HCT116 (cell line): ENCODE results near the gene LRCH1. TPM values are rescaled to one million over a fixed set of nuclear protein-coding genes. Genes with fewer than 3 reads are reported as not detected.

Experiments
- ATAC-seq: fragments of 200-7000 bp; cut with Tn5 transposase; 2 replicates; pipeline ENCODE4 v1.9.1; 2020; ENCODE audit warnings: mild to moderate bottlenecking, moderate library complexity
- BruUV-seq: library from RNA; stranded (reverse); fragments of 400-500 nt; replicated peaks from 2 replicates; lab custom pipeline; 2021; lab: Mats Ljungman, UMichigan
- CTCF ChIA-PET: fragments of 300-600 bp; sonication (Branson Sonifier 250); formaldehyde crosslinking; loops from one replicate; lab custom pipeline; 2021; ENCODE audit warnings: antibody characterized with exemption; lab: Charles Lee
- POLR2A ChIA-PET: fragments of 300-600, 350-600 bp; sonication (Branson Sonifier 250); formaldehyde crosslinking; loops from one replicate; lab custom pipeline; 2021; ENCODE audit warnings: antibody characterized with exemption; lab: Charles Lee
- RAD21 ChIA-PET, 2 experiments: fragments of 300-600 bp; sonication (Branson Sonifier 250); formaldehyde crosslinking; loops; one replicate each; lab custom pipeline; 2023; ENCODE audit warnings: low total read pairs in 2 of 2; ENCODE audit not compliant: uncharacterized antibody in 2 of 2, unreplicated experiment in 2 of 2, low non-redundant PET in 1 of 2; lab: Charles Lee
- DNase-seq: peaks from one replicate; pipeline ENCODE4 v3.0.0-alpha.2; 2010; ENCODE audit warnings: low read depth, low spot score
- H2AFZ ChIP-seq: fragments of 200-600 bp; shearing (Covaris generic), sonication (generic); 2 replicates; pipeline ENCODE4 v1.6.1; 2017; ENCODE audit warnings: low read depth, mixed run types, mixed read lengths, antibody characterized with exemption, low read length; ENCODE audit not compliant: poor library complexity, severe bottlenecking
- H3K27ac ChIP-seq: 2 replicates; pipeline ENCODE4 v1.5.1; 2012; ENCODE audit warnings: low read depth, low read length
- H3K27me3 ChIP-seq: fragments of 200-600 bp; sonication (generic); 2 replicates; pipeline ENCODE4 v1.6.1; 2016; ENCODE audit warnings: mixed run types, low read length, mixed read lengths; ENCODE audit not compliant: insufficient read depth
- H3K36me3 ChIP-seq, 2 experiments: fragments of 200-500 bp in 1 of 2; fragments of 200-600 bp in 1 of 2; sonication (Bioruptor generic) in 1 of 2; sonication (generic) in 1 of 2; 2 replicates each; pipeline versions ENCODE4 v1.5.1 to v1.6.1; 2014 to 2016; ENCODE audit warnings: low read length in 2 of 2, inconsistent platforms in 1 of 2, mixed read lengths in 1 of 2, mixed run types in 1 of 2; ENCODE audit not compliant: insufficient read depth in 2 of 2, control insufficient read depth in 1 of 2
- H3K4me1 ChIP-seq, 2 experiments: fragments of 200-600 bp in 1 of 2; sonication (generic) in 1 of 2; 2 replicates each; pipeline versions ENCODE4 v1.5.1 to v1.6.1; 2012 to 2017; ENCODE audit warnings: low read length in 2 of 2, inconsistent platforms in 1 of 2, mild to moderate bottlenecking in 1 of 2, mixed read lengths in 1 of 2, mixed run types in 1 of 2, moderate library complexity in 1 of 2; ENCODE audit not compliant: insufficient read depth in 2 of 2, control insufficient read depth in 1 of 2
- H3K4me2 ChIP-seq: fragments of 200-600 bp; sonication (generic); 2 replicates; pipeline ENCODE4 v1.6.1; 2017; ENCODE audit warnings: mixed run types, low read length, mixed read lengths
- H3K4me3 ChIP-seq, 2 experiments: fragments of 200-600 bp in 1 of 2; sonication (generic) in 1 of 2; replicated peaks in 1 of 2; 2 replicates each; pipeline ENCODE4 v1.5.1; 2011 to 2016; ENCODE audit warnings: low read length in 2 of 2, control low read depth in 1 of 2, low read depth in 1 of 2, mild to moderate bottlenecking in 1 of 2, mixed read lengths in 1 of 2, mixed run types in 1 of 2
- H3K79me2 ChIP-seq: fragments of 200-600 bp; sonication (generic); 2 replicates; pipeline ENCODE4 v1.6.1; 2017; ENCODE audit warnings: mild to moderate bottlenecking, mixed run types, low read length, moderate library complexity, mixed read lengths; ENCODE audit not compliant: insufficient read depth
- H3K9ac ChIP-seq: fragments of 200-600 bp; sonication (generic); 2 replicates; pipeline ENCODE4 v1.6.1; 2016; ENCODE audit warnings: low read length, mixed read lengths
- H3K9me2 ChIP-seq: fragments of 200-600 bp; sonication (generic), shearing (Covaris generic); 2 replicates; pipeline ENCODE4 v1.6.1; 2017; ENCODE audit warnings: mixed run types, mild to moderate bottlenecking, moderate library complexity; ENCODE audit not compliant: insufficient read depth
- H3K9me3 ChIP-seq, 2 experiments: fragments of 200-500 bp in 1 of 2; fragments of 200-600 bp in 1 of 2; sonication (Bioruptor generic) in 1 of 2; sonication (generic) in 1 of 2; 2 replicates each; pipeline ENCODE4 v1.6.1; 2014 to 2017; ENCODE audit warnings: low read length in 2 of 2, mixed read lengths in 2 of 2, inconsistent platforms in 1 of 2, low read depth in 1 of 2, mild to moderate bottlenecking in 1 of 2, mixed run types in 1 of 2, moderate library complexity in 1 of 2; ENCODE audit not compliant: control insufficient read depth in 1 of 2, insufficient read depth in 1 of 2
- H4K20me1 ChIP-seq: fragments of 200-600 bp; sonication (generic), shearing (Covaris generic); 2 replicates; pipeline ENCODE4 v1.6.1; 2017; ENCODE audit warnings: mixed run types, mild to moderate bottlenecking, moderate library complexity; ENCODE audit not compliant: insufficient read depth
- ATF3 ChIP-seq: IDR thresholded peaks from 2 replicates; pipeline ENCODE4 v1.6.1; 2012
- CTCF ChIP-seq, 3 experiments: fragments of 200-600 bp in 1 of 3; sonication (generic) in 1 of 3; IDR thresholded peaks in 2 of 3; conservative IDR thresholded peaks in 1 of 3; 2 replicates each; pipeline ENCODE4 v1.5.1; 2012 to 2017; ENCODE audit warnings: low read depth in 2 of 3, low read length in 2 of 3, antibody characterized with exemption in 1 of 3, borderline replicate concordance in 1 of 3, control low read depth in 1 of 3, mild to moderate bottlenecking in 1 of 3, mixed read lengths in 1 of 3, mixed run types in 1 of 3, moderate library complexity in 1 of 3; ENCODE audit not compliant: insufficient read depth in 1 of 3
- EGR1 ChIP-seq: IDR thresholded peaks from 2 replicates; pipeline ENCODE4 v1.6.1; 2012; ENCODE audit warnings: low read depth
- FOSL1 ChIP-seq: IDR thresholded peaks from 2 replicates; pipeline ENCODE4 v1.6.1; 2012; ENCODE audit warnings: low read depth
- JUND ChIP-seq: IDR thresholded peaks from 2 replicates; pipeline ENCODE4 v1.6.1; 2012
- MAX ChIP-seq: IDR thresholded peaks from 2 replicates; pipeline ENCODE4 v1.6.1; 2012
- POLR2A ChIP-seq: IDR thresholded peaks from 2 replicates; pipeline ENCODE4 v1.7.0; 2011; ENCODE audit warnings: borderline replicate concordance; ENCODE audit not compliant: insufficient read depth, insufficient read length; ENCODE audit errors: extremely low read depth
- POLR2AphosphoS5 ChIP-seq: IDR thresholded peaks from 2 replicates; pipeline ENCODE4 v1.6.1; 2011; ENCODE audit warnings: mild to moderate bottlenecking, low read depth, low read length, moderate library complexity
- RAD21 ChIP-seq: IDR thresholded peaks from 2 replicates; pipeline ENCODE4 v1.6.1; 2012; ENCODE audit warnings: low read depth, mild to moderate bottlenecking
- REST ChIP-seq: IDR thresholded peaks from 2 replicates; pipeline ENCODE4 v1.6.1; 2012; ENCODE audit warnings: low read depth
- SIN3A ChIP-seq: IDR thresholded peaks from 2 replicates; pipeline ENCODE4 v1.6.1; 2012; ENCODE audit warnings: low read depth
- SP1 ChIP-seq: IDR thresholded peaks from 2 replicates; pipeline ENCODE4 v1.6.1; 2012; ENCODE audit warnings: low read depth
- YY1 ChIP-seq: IDR thresholded peaks from 2 replicates; pipeline ENCODE4 v1.6.1; 2011; ENCODE audit warnings: low read length, low read depth, moderate library complexity, mild to moderate bottlenecking; ENCODE audit not compliant: insufficient replicate concordance; ENCODE audit errors: extremely low read depth
- ZBTB33 ChIP-seq: IDR thresholded peaks from 2 replicates; pipeline ENCODE4 v1.6.1; 2011; ENCODE audit warnings: mild to moderate bottlenecking, low read length, moderate library complexity; ENCODE audit not compliant: insufficient replicate concordance; ENCODE audit errors: extremely low read depth
- ZNF274 ChIP-seq: fragments of 200-500 bp; sonication (Bioruptor generic); IDR thresholded peaks from 2 replicates; pipeline ENCODE4 v1.6.1; 2014; ENCODE audit warnings: mild to moderate bottlenecking, low read depth, low read length, inconsistent platforms
- intact Hi-C: fragments of 100-400 bp; cut with micrococcal nuclease; formaldehyde crosslinking; loops from 2 replicates; pipeline ENCODE4 v1.10.0; 2022
- total RNA-seq: library from RNA; stranded (reverse); gene quantifications from one replicate; pipeline ENCODE4 v1.2.1, GENCODE V29; 2021; ENCODE audit not compliant: unreplicated experiment

The LRCH1 gene
- total RNA-seq, 1 experiment from 2014 or later, result 15.6 TPM

- ChIA-PET RAD21 (no interaction called here), POLR2A (no interaction called here), CTCF (no interaction called here)
- Histone ChIP-seq H3K79me2 (no peaks in the 10 kb centered on the region), H4K20me1 (no peaks in the 10 kb centered on the region), H3K36me3 (no peaks in the 10 kb centered on the region), H3K9ac (no peak overlapping the region), H2AFZ (no peak overlapping the region), H3K27ac (no peak overlapping the region), H3K9me2 (no peaks in the 10 kb centered on the region), H3K4me3 (no peak overlapping the region), H3K9me3 (peaks cover 0 to 6% of the 10 kb centered on the region in 2 experiments; a peak in 1 of 4 replicates), H3K4me2 (no peak overlapping the region), H3K4me1 (no peaks in the 10 kb centered on the region), H3K27me3 (no peaks in the 10 kb centered on the region)
- BruUV-seq, result no TSS peak
- ATAC-seq, result no peak
- TF ChIP-seq ATF3 (no peak), FOSL1 (no peak), ZNF274 (no peak), POLR2A (no peak), MAX (no peak), ZBTB33 (no peak), POLR2AphosphoS5 (no peak), SP1 (no peak), JUND (no peak), SIN3A (no peak), CTCF (IDR thresholded peaks at IDR 0.05 in 2 of 3, conservative IDR thresholded peaks at IDR 0.05 in 1 of 3; ENCODE audit: borderline replicate concordance in 1 of 3, insufficient read depth in 1 of 3, low read depth in 2 of 3, low read length in 2 of 3) (no peak), REST (no peak), EGR1 (no peak), YY1 (no peak), RAD21 (no peak)
- intact Hi-C loops, result no loop called here
- no peak for DNase-seq
Observed at GRCh38 chr13:46516599-46517338, 36.2 kb upstream of the LRCH1 start.
